ENCODE data around the gene PCSK5. TPM values are rescaled to one million over a fixed set of nuclear protein-coding genes. Genes with fewer than 3 reads are reported as not detected.

The PCSK5 gene
- total and polyA plus RNA-seq, 2 of the 8 experiments (the other 6 are each of a cell fraction or from before 2014, with no cell fraction given) = 5.5 to 10.7 TPM

- no peak for TF ChIP-seq CHD7 (IDR thresholded peaks at IDR 0.05; ENCODE audit: insufficient replicate concordance, low read length)
- TF ChIP-seq EP300 (IDR thresholded peaks at IDR 0.05; ENCODE audit: borderline replicate concordance in 1 of 2, low read depth in 2 of 2, low read length in 2 of 2) = no peak
- no peak for TF ChIP-seq CTBP2 (IDR thresholded peaks at IDR 0.05; ENCODE audit: borderline replicate concordance, insufficient read depth, insufficient read length, low read length)
- TF ChIP-seq GABPA (IDR thresholded peaks at IDR 0.05; ENCODE audit: borderline replicate concordance, insufficient read depth, low read length) = no peak
- no peak for TF ChIP-seq ASH2L (IDR thresholded peaks at IDR 0.05; ENCODE audit: low read length)
- no peak for TF ChIP-seq SP4 (IDR thresholded peaks at IDR 0.05; ENCODE audit: low read length)
- no peak for TF ChIP-seq SP1 (IDR thresholded peaks at IDR 0.05; ENCODE audit: low read depth, low read length)
- no peak for TF ChIP-seq TCF12 (IDR thresholded peaks at IDR 0.05; ENCODE audit: low read depth, low read length)
- TF ChIP-seq, protein P1, sequence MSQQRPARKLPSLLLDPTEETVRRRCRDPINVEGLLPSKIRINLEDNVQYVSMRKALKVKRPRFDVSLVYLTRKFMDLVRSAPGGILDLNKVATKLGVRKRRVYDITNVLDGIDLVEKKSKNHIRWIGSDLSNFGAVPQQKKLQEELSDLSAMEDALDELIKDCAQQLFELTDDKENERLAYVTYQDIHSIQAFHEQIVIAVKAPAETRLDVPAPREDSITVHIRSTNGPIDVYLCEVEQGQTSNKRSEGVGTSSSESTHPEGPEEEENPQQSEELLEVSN (IDR thresholded peaks at IDR 0.05) = no peak
- TF ChIP-seq POLR2A (IDR thresholded peaks at IDR 0.05; ENCODE audit: control extremely low read depth in 1 of 2, low read depth in 2 of 2, low read length in 2 of 2) = no peak
Measured at GRCh38 chr9:76401580-76402354, 511.3 kb downstream of the PCSK5 start (continued).
